Smooth muscle cell (in vitro differentiated cells): Measurements from ENCODE around the gene STUB1. TPM values are rescaled to one million over a fixed set of nuclear protein-coding genes. Genes with fewer than 3 reads are reported as not detected.

Source experiments
- DNase-seq: peaks from one replicate; lab custom pipeline; 2025; ENCODE audit not compliant: unreplicated experiment; lab: John Stamatoyannopoulos, UW
- H2AFZ ChIP-seq: fragments of 200-600 bp; sonication (generic); 2 replicates; pipeline ENCODE4 v1.6.0; 2016; ENCODE audit warnings: antibody characterized with exemption, low read depth, mild to moderate bottlenecking
- H3F3A ChIP-seq: fragments of 200-600 bp; sonication (generic); 2 replicates; pipeline ENCODE4 v1.6.0; 2017; ENCODE audit warnings: antibody characterized with exemption, low read depth
- H3K27ac ChIP-seq: fragments of 200-600 bp; sonication (generic); 2 replicates; pipeline ENCODE4 v1.5.1; 2016; ENCODE audit warnings: low read depth, mild to moderate bottlenecking
- H3K27me3 ChIP-seq: fragments of 200-600 bp; sonication (generic); 2 replicates; pipeline ENCODE4 v1.6.1; 2016; ENCODE audit warnings: low read depth, mild to moderate bottlenecking
- H3K36me3 ChIP-seq: fragments of 200-600 bp; sonication (generic); 2 replicates; pipeline ENCODE4 v1.5.1; 2016; ENCODE audit warnings: low read depth
- H3K4me1 ChIP-seq: fragments of 200-600 bp; sonication (generic); 2 replicates; pipeline ENCODE4 v1.5.1; 2016; ENCODE audit warnings: low read depth
- H3K4me2 ChIP-seq: fragments of 200-600 bp; sonication (generic); 2 replicates; pipeline ENCODE4 v1.6.0; 2016; ENCODE audit warnings: mild to moderate bottlenecking
- H3K4me3 ChIP-seq: fragments of 200-600 bp; sonication (generic); 2 replicates; pipeline ENCODE4 v1.5.1; 2016; ENCODE audit warnings: mild to moderate bottlenecking
- H3K79me2 ChIP-seq: fragments of 200-600 bp; sonication (generic); 2 replicates; pipeline ENCODE4 v1.6.0; 2016; ENCODE audit warnings: low read depth, mild to moderate bottlenecking
- H3K9ac ChIP-seq: fragments of 200-600 bp; sonication (generic); 2 replicates; pipeline ENCODE4 v1.6.0; 2016; ENCODE audit warnings: low read depth
- H3K9me3 ChIP-seq: fragments of 200-600 bp; sonication (generic); replicated peaks from 2 replicates; pipeline ENCODE4 v1.5.1; 2016; ENCODE audit warnings: low read depth
- H4K20me1 ChIP-seq: fragments of 200-600 bp; sonication (generic); 2 replicates; pipeline ENCODE4 v1.6.0; 2016; ENCODE audit warnings: low read depth
- CTCF ChIP-seq: fragments of 200-600 bp; sonication (generic); IDR thresholded peaks from 2 replicates; pipeline ENCODE4 v1.5.1; 2017; ENCODE audit warnings: borderline replicate concordance, mild to moderate bottlenecking, antibody characterized with exemption; ENCODE audit not compliant: insufficient read depth, poor library complexity, severe bottlenecking
- WGBS: methylation state at CpG from one replicate; pipeline ENCODE4 v1.1.7; 2016; ENCODE audit warnings: low lambda C conversion rate; 5-methylcytosine and 5-hydroxymethylcytosine counted together
- polyA plus RNA-seq: library from polyadenylated mRNA; unstranded; fragments of >200 nt; fragmentation: Nextera tagmentation; extraction: Ambion mirVana; gene quantifications from 2 replicates; pipeline ENCODE4 v1.2.1, GENCODE V29; 2016
- total RNA-seq: library from RNA; depleted of rRNA; stranded (reverse); fragments of >200 nt; gene quantifications from 2 replicates; pipeline ENCODE4 v1.2.3, GENCODE V29; 2014

STUB1 gene
- total and polyA plus RNA-seq, 2 experiments from 2014 or later, result 99.0 to 196 TPM

- Histone ChIP-seq H3K4me3 (no peak within 1 kb of the TSS), H3K27me3 (peaks cover 83% of the 10 kb centered on the region), H3K9ac (no peak within 1 kb of the TSS)
These were observed 25.4 kb downstream of the STUB1 start, which contains the start of gene FBXL16 for GRCh38 chr16:705431-706188. Gene FBXL16 (minus strand): TSS chr16:705801. CDS start chr16:697405, 8,396 bp downstream.

GRCh38 chr16:706189-707061 lies 26.2 kb downstream of the STUB1 start:
- Histone ChIP-seq H3K9me3 (no peaks in the 10 kb centered on the region), H3K4me2 (no peak overlapping the region), H3K9ac (no peak overlapping the region), H3K4me1 (peaks cover 4% of the 10 kb centered on the region), H3K27me3 (peaks cover 75% of the 10 kb centered on the region), H3K4me3 (no peak overlapping the region), H3F3A (no peaks in the 10 kb centered on the region), H3K27ac (no peak overlapping the region), H3K36me3 (no peaks in the 10 kb centered on the region), H3K79me2 (no peaks in the 10 kb centered on the region), H2AFZ (no peak overlapping the region), H4K20me1 (no peaks in the 10 kb centered on the region)
- no peak for DNase-seq
- TF ChIP-seq CTCF, result no peak
- WGBS, result 8% methylated on average over 24 of the region's 49 CpGs

More at GRCh38 chr16:705431-706188, 25.4 kb downstream of the STUB1 start, which contains the start of gene FBXL16:
- H3K79me2 ChIP-seq, result no peaks in the 10 kb centered on the region
- 4% methylated on average over 24 of the region's 115 CpGs for WGBS
- no peak within 1 kb of the TSS for H3K27ac ChIP-seq
- H3K36me3 ChIP-seq, result no peaks in the 10 kb centered on the region
- no peaks in the 10 kb centered on the region for H3K9me3 ChIP-seq
- peaks cover 7% of the 10 kb centered on the region for H4K20me1 ChIP-seq
- no peak within 1 kb of the TSS for H2AFZ ChIP-seq
- no peak for DNase-seq
- no peaks in the 10 kb centered on the region for H3F3A ChIP-seq
- peaks cover 4% of the 10 kb centered on the region for H3K4me1 ChIP-seq
- TF ChIP-seq CTCF, result no peak
- no peak within 1 kb of the TSS for H3K4me2 ChIP-seq

- 62% methylated on average over 14 of the region's 14 CpGs for WGBS
- DNase-seq, result no peak
- Histone ChIP-seq H3K4me1 (peaks cover 4% of the 10 kb centered on the region), H3K36me3 (no peaks in the 10 kb centered on the region), H3K9me3 (no peaks in the 10 kb centered on the region), H3K4me3 (no peak overlapping the region), H2AFZ (no peak overlapping the region), H3K79me2 (no peaks in the 10 kb centered on the region), H3K27me3 (peaks cover 68% of the 10 kb centered on the region), H3F3A (no peaks in the 10 kb centered on the region), H3K9ac (no peak overlapping the region), H3K27ac (no peak overlapping the region), H3K4me2 (no peak overlapping the region), H4K20me1 (no peaks in the 10 kb centered on the region)
- no peak for TF ChIP-seq CTCF
These were observed 26.9 kb downstream of the STUB1 start for GRCh38 chr16:707062-707538.
